Lower lobe of right lung (tissue), 2 donors: ENCODE measurements around the gene SULT2A1. TPM values are rescaled to one million over a fixed set of nuclear protein-coding genes. Genes with fewer than 3 reads are reported as not detected.

ENCODE experiments used
- ATAC-seq, 2 donors: fragments of 200-7000 bp; cut with Tn5 transposase; one replicate each; pipeline ENCODE4 v1.9.1; 2020 to 2022; ENCODE audit warnings: mild to moderate bottlenecking in 2 of 2, moderate library complexity in 2 of 2
- DNase-seq: peaks from one replicate; pipeline ENCODE4 v3.0.0-alpha.2; 2020
- H3K27ac ChIP-seq: fragments of 200-600 bp; one replicate; pipeline ENCODE4 v1.8.0; 2022
- H3K27me3 ChIP-seq: fragments of 200-600 bp; one replicate; pipeline ENCODE4 v1.8.0; 2022; ENCODE audit warnings: low read depth
- H3K36me3 ChIP-seq: fragments of 200-600 bp; one replicate; pipeline ENCODE4 v1.8.0; 2022; ENCODE audit warnings: mild to moderate bottlenecking
- H3K4me1 ChIP-seq: fragments of 200-600 bp; one replicate; pipeline ENCODE4 v1.8.0; 2022
- H3K4me3 ChIP-seq: fragments of 200-600 bp; one replicate; pipeline ENCODE4 v1.8.0; 2022; ENCODE audit warnings: mild to moderate bottlenecking
- H3K9me3 ChIP-seq: fragments of 200-600 bp; one replicate; pipeline ENCODE4 v1.8.0; 2022
- intact Hi-C: fragments of 100-400 bp; cut with DNase I; formaldehyde crosslinking; loops from one replicate; pipeline ENCODE4 v1.11.0; 2022
- total RNA-seq: library from RNA; stranded (reverse); fragmentation: NEBNext Ultra II Directional; extraction: Animal tissue kit (Norgen Biotek cat#: 25700); gene quantifications from one replicate; pipeline ENCODE4 v1.2.1, GENCODE V29; 2021
- TF ChIP-seq, protein P1 (sequence below): fragments of 200-600 bp; IDR thresholded peaks from one replicate; pipeline ENCODE4 v1.8.0; 2022; ENCODE audit warnings: antibody characterized with exemption, mild to moderate bottlenecking
- donor health status: DM: no; HTN: yes; CAD: no; lungs with severe emphysema.

Gene SULT2A1
- total RNA-seq, 1 donor from 2014 or later, result not detected

DNA sequence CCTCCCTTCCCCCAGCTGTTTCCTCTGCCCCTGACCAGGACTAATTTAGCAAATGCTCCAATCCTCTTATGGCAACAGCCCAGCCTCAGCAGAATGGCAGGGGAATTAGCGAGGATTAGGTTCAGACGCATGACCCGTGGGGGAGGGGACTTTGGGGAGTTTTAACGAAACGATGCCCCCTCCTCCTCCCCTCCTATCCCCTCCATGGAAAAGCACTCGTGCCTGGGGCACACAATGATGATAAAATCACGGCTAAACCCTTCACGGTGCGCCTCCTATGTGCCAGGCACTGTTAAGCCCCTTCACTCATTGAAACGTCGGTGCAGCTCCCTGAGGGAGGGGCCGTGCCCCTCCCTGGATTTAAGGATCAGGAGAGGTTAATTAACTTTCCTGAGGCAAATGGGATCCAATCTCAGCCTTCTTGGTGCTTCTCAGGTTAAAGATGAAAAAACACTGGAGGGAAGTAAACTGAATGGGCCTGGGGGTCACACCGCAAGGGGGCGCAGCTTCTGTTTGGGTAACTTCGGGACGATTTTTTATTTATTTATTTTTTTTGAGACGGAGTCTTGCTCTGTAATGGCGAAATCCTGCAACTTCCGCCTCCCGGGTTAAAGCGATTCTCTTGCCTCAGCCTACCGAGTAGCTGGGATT lies 37.2 kb downstream of the SULT2A1 start:
- DNase-seq, result peak; percentile 54
- no peaks in the 10 kb centered on the region for H3K4me1 ChIP-seq
- intact Hi-C loops, result no loop called here
- H3K36me3 ChIP-seq, result no peaks in the 10 kb centered on the region
- H3K27me3 ChIP-seq, result peaks cover 57% of the 10 kb centered on the region
- H3K9me3 ChIP-seq, result no peaks in the 10 kb centered on the region
- no peak overlapping the region for H3K27ac ChIP-seq
- no peak overlapping the region for H3K4me3 ChIP-seq
- TF ChIP-seq, protein P1, sequence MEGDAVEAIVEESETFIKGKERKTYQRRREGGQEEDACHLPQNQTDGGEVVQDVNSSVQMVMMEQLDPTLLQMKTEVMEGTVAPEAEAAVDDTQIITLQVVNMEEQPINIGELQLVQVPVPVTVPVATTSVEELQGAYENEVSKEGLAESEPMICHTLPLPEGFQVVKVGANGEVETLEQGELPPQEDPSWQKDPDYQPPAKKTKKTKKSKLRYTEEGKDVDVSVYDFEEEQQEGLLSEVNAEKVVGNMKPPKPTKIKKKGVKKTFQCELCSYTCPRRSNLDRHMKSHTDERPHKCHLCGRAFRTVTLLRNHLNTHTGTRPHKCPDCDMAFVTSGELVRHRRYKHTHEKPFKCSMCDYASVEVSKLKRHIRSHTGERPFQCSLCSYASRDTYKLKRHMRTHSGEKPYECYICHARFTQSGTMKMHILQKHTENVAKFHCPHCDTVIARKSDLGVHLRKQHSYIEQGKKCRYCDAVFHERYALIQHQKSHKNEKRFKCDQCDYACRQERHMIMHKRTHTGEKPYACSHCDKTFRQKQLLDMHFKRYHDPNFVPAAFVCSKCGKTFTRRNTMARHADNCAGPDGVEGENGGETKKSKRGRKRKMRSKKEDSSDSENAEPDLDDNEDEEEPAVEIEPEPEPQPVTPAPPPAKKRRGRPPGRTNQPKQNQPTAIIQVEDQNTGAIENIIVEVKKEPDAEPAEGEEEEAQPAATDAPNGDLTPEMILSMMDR, result peak; percentile 36
- no peak for ATAC-seq

DNA sequence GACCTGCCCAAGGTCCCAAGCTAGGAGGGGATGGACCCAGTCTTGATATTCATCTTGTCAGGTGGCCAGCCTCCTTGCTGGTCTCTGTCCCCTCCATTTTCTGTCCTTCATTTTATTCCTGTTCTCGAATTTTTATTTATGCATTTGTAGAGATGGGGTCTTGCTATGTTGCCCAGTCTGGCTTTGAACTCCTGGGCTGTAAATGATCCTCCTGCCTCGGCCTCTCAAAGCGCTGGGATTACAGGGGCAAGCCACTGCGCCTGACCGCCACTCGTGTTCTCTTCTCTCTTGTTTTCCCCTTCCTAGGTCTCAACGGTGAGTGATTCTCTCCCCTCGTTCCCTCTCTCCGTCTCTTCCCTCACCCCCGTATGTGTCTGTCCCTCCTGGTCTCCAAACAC lies 37.7 kb downstream of the SULT2A1 start:
- DNase-seq (no peak), ATAC-seq (no peak)
- no peak overlapping the region for H3K27ac ChIP-seq
- intact Hi-C loops, result no loop called here
- no peaks in the 10 kb centered on the region for H3K4me1 ChIP-seq
- TF ChIP-seq, protein P1, result no peak
- H3K9me3 ChIP-seq, result no peaks in the 10 kb centered on the region
- no peaks in the 10 kb centered on the region for H3K36me3 ChIP-seq
- no peak overlapping the region for H3K4me3 ChIP-seq
- peaks cover 57% of the 10 kb centered on the region for H3K27me3 ChIP-seq

DNA sequence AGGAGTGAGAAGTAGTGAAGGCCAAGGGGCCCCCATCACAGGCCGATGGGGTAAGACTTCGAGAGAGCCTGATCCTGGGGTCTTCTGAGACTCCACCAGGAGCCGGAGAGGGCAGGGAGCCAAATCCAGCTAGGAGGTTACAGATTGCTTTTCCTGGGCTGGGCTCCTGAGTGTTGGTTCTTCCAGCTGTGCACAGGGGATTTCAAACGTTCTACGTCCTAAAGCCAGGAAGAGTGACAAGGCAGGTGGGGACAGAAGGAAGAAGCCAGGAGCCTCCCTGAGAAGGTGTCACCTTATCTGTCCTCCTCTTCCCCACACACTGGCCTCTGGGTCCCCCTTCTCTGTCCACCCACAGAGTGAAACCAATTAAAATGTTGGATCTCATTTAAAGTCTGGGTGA lies 43.2 kb downstream of the SULT2A1 start:
- Histone ChIP-seq H3K36me3 (no peaks in the 10 kb centered on the region), H3K4me1 (no peaks in the 10 kb centered on the region), H3K4me3 (no peak overlapping the region), H3K27me3 (peaks cover 50% of the 10 kb centered on the region), H3K27ac (no peak overlapping the region), H3K9me3 (no peaks in the 10 kb centered on the region)
- ATAC-seq (no peak), DNase-seq (peak; percentile 24)
- intact Hi-C loops, result no loop called here
- TF ChIP-seq, protein P1, result no peak

DNA sequence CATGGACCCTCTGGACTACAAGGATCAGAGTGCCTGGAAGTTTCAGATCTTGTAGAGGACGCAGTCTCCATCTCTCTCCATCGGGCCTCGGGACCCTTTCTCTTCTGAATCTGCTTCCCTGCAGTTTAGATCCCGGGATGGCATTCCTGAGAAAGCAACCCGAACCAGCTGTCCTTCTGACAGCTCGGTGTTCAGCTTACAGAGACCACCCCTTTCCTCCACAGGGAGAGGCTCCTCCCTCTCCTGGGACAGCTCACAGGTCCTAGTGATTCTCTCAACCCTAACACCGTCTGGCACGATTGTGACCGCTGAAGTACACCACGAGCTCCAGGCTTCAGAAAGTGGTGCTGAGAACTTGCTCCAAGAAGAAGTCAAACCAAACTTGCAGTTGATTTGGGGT lies 46.2 kb downstream of the SULT2A1 start:
- Histone ChIP-seq H3K4me1 (no peaks in the 10 kb centered on the region), H3K27me3 (peaks cover 32% of the 10 kb centered on the region), H3K9me3 (no peaks in the 10 kb centered on the region), H3K36me3 (no peaks in the 10 kb centered on the region), H3K4me3 (no peak overlapping the region), H3K27ac (no peak overlapping the region)
- intact Hi-C loops, result no loop called here
- TF ChIP-seq, protein P1, result no peak
- DNase-seq (no peak), ATAC-seq (no peak)

DNA sequence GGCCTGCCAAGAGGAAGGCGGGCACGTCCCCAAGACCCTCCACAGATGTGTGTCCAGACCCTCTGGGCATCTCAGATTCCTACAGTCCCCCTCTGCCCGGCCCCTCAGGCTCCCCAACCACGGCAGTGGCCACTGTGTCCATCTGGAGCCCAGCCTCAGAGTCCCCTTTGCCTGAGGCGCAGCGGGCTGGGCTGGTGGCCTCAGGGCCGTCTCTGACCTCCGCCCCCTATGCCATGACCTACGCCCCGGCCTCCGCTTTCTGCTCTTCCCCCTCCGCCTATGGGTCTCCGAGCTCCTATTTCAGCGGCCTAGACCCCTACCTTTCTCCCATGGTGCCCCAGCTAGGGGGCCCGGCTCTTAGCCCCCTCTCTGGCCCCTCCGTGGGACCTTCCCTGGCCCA lies 46.7 kb downstream of the SULT2A1 start:
- intact Hi-C loops, result no loop called here
- H3K4me1 ChIP-seq, result no peaks in the 10 kb centered on the region
- peaks cover 32% of the 10 kb centered on the region for H3K27me3 ChIP-seq
- ATAC-seq (no peak), DNase-seq (no peak)
- no peaks in the 10 kb centered on the region for H3K9me3 ChIP-seq
- TF ChIP-seq, protein P1, result no peak
- H3K36me3 ChIP-seq, result no peaks in the 10 kb centered on the region
- H3K4me3 ChIP-seq, result no peak overlapping the region
- no peak overlapping the region for H3K27ac ChIP-seq
